ENCODE measurements around the gene KCNAB2. TPM values are rescaled to one million over a fixed set of nuclear protein-coding genes. Genes with fewer than 3 reads are reported as not detected.
A peak's percentile ranks its signal among the peaks of the same experiment; 100 is the strongest.

KCNAB2 gene
- total RNA-seq, 1 experiment from 2014 or later, result 11.0 TPM

DNA sequence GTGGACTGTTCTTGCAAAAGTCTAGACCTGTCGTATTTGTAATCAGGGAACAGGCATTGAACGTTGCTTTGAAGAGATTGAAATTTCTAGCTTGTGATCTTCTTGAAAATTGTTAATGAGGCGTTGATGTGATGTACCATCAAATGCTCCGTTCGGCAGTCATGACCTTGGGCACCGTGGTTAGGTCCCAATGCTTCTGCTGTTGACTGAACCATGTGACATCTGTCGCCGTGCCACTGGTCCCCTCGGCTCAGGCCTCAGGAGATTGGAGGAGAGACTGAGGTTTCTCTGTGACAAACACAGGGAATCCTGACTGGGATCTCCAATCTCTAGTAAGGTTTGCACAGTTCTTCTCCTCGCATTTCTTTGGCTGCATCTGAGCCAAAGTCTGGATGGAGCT, 18.1 kb upstream of the KCNAB2 start:
- TF ChIP-seq, protein P1, sequence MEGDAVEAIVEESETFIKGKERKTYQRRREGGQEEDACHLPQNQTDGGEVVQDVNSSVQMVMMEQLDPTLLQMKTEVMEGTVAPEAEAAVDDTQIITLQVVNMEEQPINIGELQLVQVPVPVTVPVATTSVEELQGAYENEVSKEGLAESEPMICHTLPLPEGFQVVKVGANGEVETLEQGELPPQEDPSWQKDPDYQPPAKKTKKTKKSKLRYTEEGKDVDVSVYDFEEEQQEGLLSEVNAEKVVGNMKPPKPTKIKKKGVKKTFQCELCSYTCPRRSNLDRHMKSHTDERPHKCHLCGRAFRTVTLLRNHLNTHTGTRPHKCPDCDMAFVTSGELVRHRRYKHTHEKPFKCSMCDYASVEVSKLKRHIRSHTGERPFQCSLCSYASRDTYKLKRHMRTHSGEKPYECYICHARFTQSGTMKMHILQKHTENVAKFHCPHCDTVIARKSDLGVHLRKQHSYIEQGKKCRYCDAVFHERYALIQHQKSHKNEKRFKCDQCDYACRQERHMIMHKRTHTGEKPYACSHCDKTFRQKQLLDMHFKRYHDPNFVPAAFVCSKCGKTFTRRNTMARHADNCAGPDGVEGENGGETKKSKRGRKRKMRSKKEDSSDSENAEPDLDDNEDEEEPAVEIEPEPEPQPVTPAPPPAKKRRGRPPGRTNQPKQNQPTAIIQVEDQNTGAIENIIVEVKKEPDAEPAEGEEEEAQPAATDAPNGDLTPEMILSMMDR (IDR thresholded peaks at IDR 0.05; ENCODE audit: insufficient read depth in 1 of 2, low read depth in 1 of 2, low read length in 1 of 2, severe bottlenecking in 1 of 2, unreplicated experiment in 1 of 2), result no peak
- POLR2A ChIA-PET, result no interaction called here
- no peak overlapping the region for H3K27ac Mint-ChIP-seq (ENCODE audit: unreplicated experiment)

DNA sequence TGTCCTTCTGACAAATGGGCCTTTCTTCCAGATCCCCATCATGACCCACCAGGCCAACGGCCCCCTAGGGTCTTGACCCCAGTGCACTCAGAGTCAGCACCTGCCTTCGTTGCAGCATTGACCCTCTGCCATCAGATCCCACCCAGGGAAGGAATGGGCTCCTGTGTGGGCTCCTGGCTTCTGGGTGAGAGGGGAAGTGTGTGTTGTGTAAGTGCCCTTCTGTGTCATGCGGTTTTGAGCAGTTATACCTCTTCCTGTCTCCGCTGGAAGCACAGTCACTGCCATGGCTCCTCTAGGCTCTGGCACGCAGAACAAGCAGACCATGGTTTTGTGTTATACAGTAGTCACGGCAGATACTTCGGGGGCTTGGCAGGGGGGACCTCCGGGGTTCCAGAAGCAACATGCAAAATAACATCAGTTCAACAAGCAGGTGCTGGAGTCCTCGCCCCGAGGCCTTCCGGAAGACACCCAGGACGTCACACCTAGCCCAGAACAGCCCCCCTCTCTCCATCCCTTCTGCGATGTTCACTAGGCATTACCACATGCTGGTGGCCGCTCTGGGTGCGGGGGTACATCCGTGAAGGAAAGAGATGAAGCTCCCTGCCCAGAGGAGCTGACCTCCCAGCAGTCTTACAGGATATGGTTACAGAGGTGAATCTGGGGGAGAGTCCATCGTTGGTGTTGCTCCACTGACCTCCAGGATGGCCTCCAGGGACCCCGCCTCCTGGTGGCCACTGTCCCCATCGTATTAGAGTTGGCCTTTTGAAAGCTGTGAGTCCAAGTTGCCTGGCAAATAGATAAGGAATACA, 17.4 kb upstream of the KCNAB2 start:
- BruUV-seq (replicated peaks), result no TSS peak
- Mint-ChIP-seq H3K9me3 (ENCODE audit: unreplicated experiment) (no peaks in the 10 kb centered on the region), H3K27me3 (ENCODE audit: insufficient read depth, unreplicated experiment) (no peaks in the 10 kb centered on the region), H3K4me1 (ENCODE audit: low read depth, unreplicated experiment) (peaks cover 7% of the 10 kb centered on the region), H3K4me3 (ENCODE audit: unreplicated experiment) (no peak overlapping the region), H3K36me3 (ENCODE audit: insufficient read depth, unreplicated experiment) (no peaks in the 10 kb centered on the region), H3K27ac (ENCODE audit: unreplicated experiment) (no peak overlapping the region)
- peaks cover 9% of the 10 kb centered on the region for H3K4me1 ChIP-seq
- no peaks in the 10 kb centered on the region for H3K27me3 ChIP-seq (replicated peaks; ENCODE audit: control insufficient read depth, insufficient read depth, low read length)
- DNase-seq, result no peak
- intact Hi-C loops (cut with micrococcal nuclease; ENCODE audit: unreplicated experiment), result loop anchor here (5.0 kb wide), 1 partner anchor 36 kb away; the partner anchor contains the start of gene NPHP4
- H3K4me3 ChIP-seq (ENCODE audit: low read depth, low read length), result no peak overlapping the region
- TF ChIP-seq, protein P1 (IDR thresholded peaks at IDR 0.05; ENCODE audit: insufficient read depth in 1 of 2, low read depth in 1 of 2, low read length in 1 of 2, severe bottlenecking in 1 of 2, unreplicated experiment in 1 of 2), result peak in 1 of 2 experiments; percentile 1
- ChIA-PET POLR2A (no interaction called here), CTCF (no interaction called here)
- no peaks in the 10 kb centered on the region for H3K9me3 ChIP-seq
- no peaks in the 10 kb centered on the region for H3K36me3 ChIP-seq (ENCODE audit: control insufficient read depth, insufficient read depth, low read length)

More for the DNA sequence above, 18.1 kb upstream of the KCNAB2 start:
- TSS peak; percentile 28 for BruUV-seq (replicated peaks)
- H3K36me3 Mint-ChIP-seq (ENCODE audit: insufficient read depth, unreplicated experiment), result no peaks in the 10 kb centered on the region
- Histone ChIP-seq H3K27me3 (replicated peaks; ENCODE audit: control insufficient read depth, insufficient read depth, low read length) (no peaks in the 10 kb centered on the region), H3K4me3 (ENCODE audit: low read depth, low read length) (no peak overlapping the region), H3K9me3 (no peaks in the 10 kb centered on the region), H3K36me3 (ENCODE audit: control insufficient read depth, insufficient read depth, low read length) (no peaks in the 10 kb centered on the region), H3K4me1 (peaks cover 9% of the 10 kb centered on the region)
- CTCF ChIA-PET, result no interaction called here
- peaks cover 7% of the 10 kb centered on the region for H3K4me1 Mint-ChIP-seq (ENCODE audit: low read depth, unreplicated experiment)
- no peaks in the 10 kb centered on the region for H3K9me3 Mint-ChIP-seq (ENCODE audit: unreplicated experiment)
- intact Hi-C loops (cut with micrococcal nuclease; ENCODE audit: unreplicated experiment), result loop anchor here (5.0 kb wide), 1 partner anchor 35 kb away; the partner anchor contains the start of gene NPHP4
- H3K4me3 Mint-ChIP-seq (ENCODE audit: unreplicated experiment), result no peak overlapping the region
- DNase-seq, result no peak
- no peaks in the 10 kb centered on the region for H3K27me3 Mint-ChIP-seq (ENCODE audit: insufficient read depth, unreplicated experiment)

DNA sequence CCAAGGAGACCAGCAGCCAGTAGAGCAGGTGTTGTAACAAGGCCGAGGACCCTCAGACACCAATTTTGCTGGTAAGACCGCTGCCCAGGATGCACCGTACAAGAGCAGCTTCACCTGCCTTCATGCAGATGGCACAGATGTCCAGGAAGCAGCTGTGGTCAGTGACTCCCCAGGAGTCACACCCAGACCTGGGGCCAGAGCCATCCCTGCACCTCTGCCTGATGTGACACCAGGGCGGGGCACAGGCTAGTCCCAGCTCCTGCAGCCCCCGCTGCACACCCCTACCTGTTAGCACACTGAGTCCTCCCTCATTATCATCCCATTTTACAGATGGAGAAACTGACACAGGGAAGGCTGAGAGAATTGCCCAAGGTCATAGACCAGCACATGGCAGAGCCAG, 16.3 kb upstream of the KCNAB2 start:
- TF ChIP-seq, protein P1 (IDR thresholded peaks at IDR 0.05; ENCODE audit: insufficient read depth in 1 of 2, low read depth in 1 of 2, low read length in 1 of 2, severe bottlenecking in 1 of 2, unreplicated experiment in 1 of 2), result no peak
- ChIA-PET POLR2A (interaction anchor here (0.5 kb wide), 1 partner anchor 201 kb away, joined by 7 read pairs; no protein-coding TSS in a partner anchor), CTCF (no interaction called here)
- H3K27me3 Mint-ChIP-seq (ENCODE audit: insufficient read depth, unreplicated experiment), result no peaks in the 10 kb centered on the region
- no peak overlapping the region for H3K27ac Mint-ChIP-seq (ENCODE audit: unreplicated experiment)
- H3K9me3 Mint-ChIP-seq (ENCODE audit: unreplicated experiment), result no peaks in the 10 kb centered on the region
- H3K4me3 Mint-ChIP-seq (ENCODE audit: unreplicated experiment), result no peak overlapping the region
- intact Hi-C loops (cut with micrococcal nuclease; ENCODE audit: unreplicated experiment), result loop anchor here (5.0 kb wide), 1 partner anchor 37 kb away; the partner anchor contains the start of gene NPHP4
- peaks cover 7% of the 10 kb centered on the region for H3K4me1 Mint-ChIP-seq (ENCODE audit: low read depth, unreplicated experiment)
- Histone ChIP-seq H3K36me3 (ENCODE audit: control insufficient read depth, insufficient read depth, low read length) (no peaks in the 10 kb centered on the region), H3K9me3 (no peaks in the 10 kb centered on the region), H3K4me3 (ENCODE audit: low read depth, low read length) (no peak overlapping the region), H3K4me1 (peaks cover 9% of the 10 kb centered on the region), H3K27me3 (replicated peaks; ENCODE audit: control insufficient read depth, insufficient read depth, low read length) (no peaks in the 10 kb centered on the region)
- H3K36me3 Mint-ChIP-seq (ENCODE audit: insufficient read depth, unreplicated experiment), result no peaks in the 10 kb centered on the region
- BruUV-seq (replicated peaks), result no TSS peak
- no peak for DNase-seq
